ENCODE data around the gene PPP1R12A. TPM values are rescaled to one million over a fixed set of nuclear protein-coding genes. Genes with fewer than 3 reads are reported as not detected.

The PPP1R12A gene
- total RNA-seq, 4 donors from 2014 or later: 181 to 286 (median 243) TPM

DNA sequence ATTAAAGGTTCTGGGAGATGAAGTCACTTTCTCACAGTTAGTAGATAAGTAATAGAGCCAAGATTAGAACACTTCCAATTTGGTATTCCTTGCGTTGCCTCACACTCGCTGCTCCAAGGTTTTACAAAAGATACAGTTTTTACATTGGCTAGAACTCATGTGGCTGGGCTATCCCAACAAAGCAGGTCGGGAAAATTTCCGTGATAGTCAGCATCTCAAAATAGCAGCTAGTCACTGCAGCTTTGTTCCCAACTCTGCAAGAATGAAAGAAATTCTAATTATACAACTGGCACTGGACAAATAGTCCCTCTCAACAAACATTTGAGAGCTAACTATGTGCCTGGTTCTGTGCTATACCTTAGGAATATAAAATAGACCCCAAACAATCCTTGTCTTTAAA lies 24.6 kb upstream of the PPP1R12A start:
- intact Hi-C loops (cut with DNase I; ENCODE audit: low total_unique reads): no loop called here
- Histone ChIP-seq H3K36me3 (no peaks in the 10 kb centered on the region), H3K4me3 (no peak overlapping the region), H3K4me1 (no peaks in the 10 kb centered on the region), H3K27ac (no peak overlapping the region), H3K27me3 (no peaks in the 10 kb centered on the region), H3K9me3 (peaks cover 0 to 15% of the 10 kb centered on the region in 2 donors)
- TF ChIP-seq CTCF (IDR thresholded peaks at IDR 0.05) (no peak), POLR2A (IDR thresholded peaks at IDR 0.05) (no peak)
- no peak for DNase-seq

- no peak for TF ChIP-seq CTCF (IDR thresholded peaks at IDR 0.05)
- TF ChIP-seq POLR2A (IDR thresholded peaks at IDR 0.05): no peak
- H3K4me3 ChIP-seq: no peak overlapping the region
- H3K9me3 ChIP-seq: peaks cover 0 to 17% of the 10 kb centered on the region in 2 donors
- intact Hi-C loops (cut with DNase I; ENCODE audit: low total_unique reads): no loop called here
- H3K36me3 ChIP-seq: no peaks in the 10 kb centered on the region
- no peak overlapping the region for H3K27ac ChIP-seq
- no peaks in the 10 kb centered on the region for H3K27me3 ChIP-seq
- no peak for DNase-seq
- H3K4me1 ChIP-seq: no peaks in the 10 kb centered on the region
These were observed 22.0 kb upstream of the PPP1R12A start for GRCh38 chr12:79956896-79957295.

- Histone ChIP-seq H3K9me3 (peaks cover 0 to 17% of the 10 kb centered on the region in 2 donors), H3K27ac (no peak overlapping the region), H3K27me3 (no peaks in the 10 kb centered on the region), H3K4me1 (no peaks in the 10 kb centered on the region), H3K4me3 (no peak overlapping the region), H3K36me3 (no peaks in the 10 kb centered on the region)
- TF ChIP-seq POLR2A (IDR thresholded peaks at IDR 0.05) (no peak), CTCF (IDR thresholded peaks at IDR 0.05) (no peak)
- intact Hi-C loops (cut with DNase I; ENCODE audit: low total_unique reads): no loop called here
- DNase-seq: no peak
These were observed 20.7 kb upstream of the PPP1R12A start for GRCh38 chr12:79955561-79955960.

DNA sequence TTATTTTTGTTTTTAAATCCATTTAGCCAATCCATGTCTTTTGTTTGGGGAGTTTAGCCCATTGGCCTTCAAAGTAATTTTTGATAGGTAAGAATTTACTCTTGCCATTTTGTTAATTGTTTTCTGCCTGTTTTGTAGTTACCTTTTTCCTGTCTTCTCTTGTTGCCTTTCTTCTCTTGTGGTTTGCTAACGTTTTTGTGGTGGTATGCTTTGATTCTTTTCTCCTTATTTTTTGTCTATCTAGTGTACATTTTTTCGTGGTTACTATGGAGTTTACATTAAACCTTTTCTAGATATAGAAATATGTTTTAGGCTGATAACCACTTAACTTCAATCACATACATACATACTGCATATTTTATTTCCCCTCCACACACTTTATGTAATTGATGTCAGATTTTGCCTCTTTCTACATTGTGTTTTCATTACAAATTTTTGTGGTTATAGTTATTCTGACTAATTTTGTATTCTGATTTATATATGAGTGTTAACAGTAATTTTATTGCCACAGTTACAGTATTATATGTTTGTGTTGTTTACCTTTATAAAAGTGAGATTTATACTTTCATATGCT lies 19.2 kb upstream of the PPP1R12A start:
- Histone ChIP-seq H3K36me3 (no peaks in the 10 kb centered on the region), H3K27me3 (no peaks in the 10 kb centered on the region), H3K4me3 (no peak overlapping the region), H3K4me1 (no peaks in the 10 kb centered on the region), H3K9me3 (peaks cover 0 to 17% of the 10 kb centered on the region in 2 donors), H3K27ac (no peak overlapping the region)
- intact Hi-C loops (cut with DNase I; ENCODE audit: low total_unique reads): no loop called here
- no peak for TF ChIP-seq CTCF (IDR thresholded peaks at IDR 0.05)
- no peak for TF ChIP-seq POLR2A (IDR thresholded peaks at IDR 0.05)
- DNase-seq: no peak

DNA sequence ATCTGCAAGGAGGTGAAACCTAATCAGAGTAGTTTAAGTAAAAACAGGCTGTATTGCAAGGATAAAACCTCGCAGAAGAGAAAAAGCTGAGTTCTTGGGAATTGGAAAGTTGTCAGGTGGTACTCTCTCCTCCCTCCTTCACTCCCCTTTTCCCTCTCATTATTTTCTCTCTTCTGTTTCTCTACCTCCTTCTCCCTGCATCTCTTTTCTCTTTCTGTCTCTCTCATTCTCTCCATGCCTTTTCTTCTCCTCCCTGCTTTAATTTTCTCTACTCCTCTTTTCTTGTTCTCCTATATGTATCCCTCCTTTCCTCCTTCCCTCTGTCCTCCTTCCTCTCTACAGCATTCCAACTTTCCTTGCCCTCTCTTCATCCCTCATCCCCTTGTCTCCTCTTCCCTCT lies 14.2 kb upstream of the PPP1R12A start:
- no peak overlapping the region for H3K4me3 ChIP-seq
- TF ChIP-seq POLR2A (IDR thresholded peaks at IDR 0.05) (no peak), CTCF (IDR thresholded peaks at IDR 0.05) (no peak)
- no peaks in the 10 kb centered on the region for H3K27me3 ChIP-seq
- no peaks in the 10 kb centered on the region for H3K4me1 ChIP-seq
- intact Hi-C loops (cut with DNase I; ENCODE audit: low total_unique reads): no loop called here
- no peaks in the 10 kb centered on the region for H3K36me3 ChIP-seq
- no peak for DNase-seq
- H3K9me3 ChIP-seq: no peaks in the 10 kb centered on the region
- H3K27ac ChIP-seq: no peak overlapping the region
